Measurements from ENCODE around the gene NTMT2.

Gene NTMT2

DNA sequence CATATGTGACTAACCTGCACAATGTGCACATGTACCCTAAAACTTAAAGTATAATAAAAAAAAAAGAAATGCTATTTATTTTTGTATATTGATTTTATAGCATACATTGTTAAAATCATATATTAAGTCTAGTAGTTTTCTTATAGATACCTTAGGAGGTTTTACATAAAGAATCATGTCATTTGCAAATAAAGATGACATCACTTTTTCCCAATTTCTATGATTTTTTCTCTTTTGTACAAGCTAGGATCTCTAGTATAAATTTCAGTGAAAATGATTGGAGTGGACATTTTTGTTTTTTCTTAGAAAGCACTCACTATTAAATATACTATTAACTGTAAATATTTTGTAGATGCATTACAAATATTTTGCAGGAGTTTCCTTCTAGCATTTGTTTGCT lies 20.5 kb upstream of the NTMT2 start:
- H2AFZ ChIP-seq (ENCODE audit: low read depth, low read length) = no peak overlapping the region
- no peaks in the 10 kb centered on the region for H3K9me3 ChIP-seq (ENCODE audit: insufficient read depth, low read length)
- TF ChIP-seq, protein P1, sequence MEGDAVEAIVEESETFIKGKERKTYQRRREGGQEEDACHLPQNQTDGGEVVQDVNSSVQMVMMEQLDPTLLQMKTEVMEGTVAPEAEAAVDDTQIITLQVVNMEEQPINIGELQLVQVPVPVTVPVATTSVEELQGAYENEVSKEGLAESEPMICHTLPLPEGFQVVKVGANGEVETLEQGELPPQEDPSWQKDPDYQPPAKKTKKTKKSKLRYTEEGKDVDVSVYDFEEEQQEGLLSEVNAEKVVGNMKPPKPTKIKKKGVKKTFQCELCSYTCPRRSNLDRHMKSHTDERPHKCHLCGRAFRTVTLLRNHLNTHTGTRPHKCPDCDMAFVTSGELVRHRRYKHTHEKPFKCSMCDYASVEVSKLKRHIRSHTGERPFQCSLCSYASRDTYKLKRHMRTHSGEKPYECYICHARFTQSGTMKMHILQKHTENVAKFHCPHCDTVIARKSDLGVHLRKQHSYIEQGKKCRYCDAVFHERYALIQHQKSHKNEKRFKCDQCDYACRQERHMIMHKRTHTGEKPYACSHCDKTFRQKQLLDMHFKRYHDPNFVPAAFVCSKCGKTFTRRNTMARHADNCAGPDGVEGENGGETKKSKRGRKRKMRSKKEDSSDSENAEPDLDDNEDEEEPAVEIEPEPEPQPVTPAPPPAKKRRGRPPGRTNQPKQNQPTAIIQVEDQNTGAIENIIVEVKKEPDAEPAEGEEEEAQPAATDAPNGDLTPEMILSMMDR (IDR thresholded peaks at IDR 0.05; ENCODE audit: low read depth, low read length) = no peak
- no peak for TF ChIP-seq EZH2phosphoT487 (IDR thresholded peaks at IDR 0.05; ENCODE audit: low read depth)

DNA sequence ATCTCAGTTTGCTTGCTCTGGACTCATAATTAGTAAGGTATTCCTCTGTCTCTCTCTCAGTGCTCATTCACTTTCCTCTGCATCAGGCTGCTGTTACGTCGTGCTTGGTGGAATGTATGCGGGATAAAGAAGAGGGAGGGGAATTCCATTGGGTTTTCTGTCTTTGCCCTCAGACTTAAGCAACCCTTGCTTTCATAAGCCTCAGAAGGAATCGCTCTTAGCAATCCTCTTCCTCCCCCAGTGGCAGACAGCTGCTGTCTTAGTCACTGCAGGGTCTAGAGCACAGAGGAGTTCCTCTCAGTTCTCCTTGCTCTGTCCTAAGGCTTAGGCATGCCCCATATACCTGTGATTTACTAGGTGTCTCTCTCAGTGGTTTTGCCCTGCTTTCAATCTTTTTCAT lies 19.1 kb upstream of the NTMT2 start:
- Histone ChIP-seq H3K4me1 (ENCODE audit: low read length) (peaks cover 14% of the 10 kb centered on the region), H3K36me3 (replicated peaks; ENCODE audit: low read depth, low read length) (no peaks in the 10 kb centered on the region), H4K20me1 (ENCODE audit: insufficient read depth, low read length) (no peaks in the 10 kb centered on the region), H3K4me2 (ENCODE audit: low read length) (peak overlapping the region; percentile 62), H2AFZ (ENCODE audit: low read depth, low read length) (peak overlapping the region; percentile 55; the same call in 1 of the 2 replicates), H3K27me3 (ENCODE audit: low read depth, low read length) (no peaks in the 10 kb centered on the region), H3K9ac (ENCODE audit: low read length) (no peak overlapping the region), H3K9me3 (ENCODE audit: insufficient read depth, low read length) (no peaks in the 10 kb centered on the region), H3K27ac (ENCODE audit: low read length) (peak overlapping the region; percentile 6; the same call in 1 of the 2 replicates), H3K4me3 (ENCODE audit: low read length) (peak overlapping the region; percentile 26; the same call in 1 of the 2 replicates), H3K79me2 (ENCODE audit: low read length) (no peaks in the 10 kb centered on the region)
- no peak for TF ChIP-seq EZH2phosphoT487 (IDR thresholded peaks at IDR 0.05; ENCODE audit: low read depth)
- TF ChIP-seq, protein P1 (IDR thresholded peaks at IDR 0.05; ENCODE audit: low read depth, low read length) = peak; percentile 29; the same call in 1 of the 2 replicates

More for the DNA sequence above, 20.5 kb upstream of the NTMT2 start:
- Histone ChIP-seq H3K4me1 (ENCODE audit: low read length) (peaks cover 14% of the 10 kb centered on the region), H3K4me3 (ENCODE audit: low read length) (no peak overlapping the region), H3K79me2 (ENCODE audit: low read length) (no peaks in the 10 kb centered on the region), H4K20me1 (ENCODE audit: insufficient read depth, low read length) (no peaks in the 10 kb centered on the region), H3K36me3 (replicated peaks; ENCODE audit: low read depth, low read length) (no peaks in the 10 kb centered on the region), H3K9ac (ENCODE audit: low read length) (no peak overlapping the region), H3K27me3 (ENCODE audit: low read depth, low read length) (no peaks in the 10 kb centered on the region), H3K27ac (ENCODE audit: low read length) (no peak overlapping the region), H3K4me2 (ENCODE audit: low read length) (no peak overlapping the region)

DNA sequence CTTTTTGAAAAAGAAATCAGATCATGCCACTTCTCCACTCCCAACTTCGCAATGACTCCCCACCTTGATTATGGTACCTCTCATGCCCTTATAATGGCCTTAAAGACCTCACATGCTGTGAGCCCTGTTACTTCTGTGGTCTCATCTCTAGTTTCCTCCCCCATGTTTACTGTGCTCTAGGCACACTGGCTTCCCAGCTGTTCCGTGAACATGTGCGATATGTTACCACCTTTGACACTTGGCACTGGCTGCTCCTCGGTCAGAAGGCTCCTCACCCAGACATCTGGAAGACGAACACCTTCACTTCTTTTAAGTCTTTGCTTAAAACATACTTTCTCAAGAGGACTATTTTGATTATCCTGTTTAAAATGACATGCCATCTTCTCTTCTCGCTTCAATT lies 14.3 kb upstream of the NTMT2 start:
- no peak overlapping the region for H3K4me2 ChIP-seq (ENCODE audit: low read length)
- no peak overlapping the region for H3K9ac ChIP-seq (ENCODE audit: low read length)
- no peak overlapping the region for H3K27ac ChIP-seq (ENCODE audit: low read length)
- no peaks in the 10 kb centered on the region for H3K36me3 ChIP-seq (replicated peaks; ENCODE audit: low read depth, low read length)
- no peaks in the 10 kb centered on the region for H3K9me3 ChIP-seq (ENCODE audit: insufficient read depth, low read length)
- peaks cover 12% of the 10 kb centered on the region for H3K4me1 ChIP-seq (ENCODE audit: low read length)
- no peaks in the 10 kb centered on the region for H3K27me3 ChIP-seq (ENCODE audit: low read depth, low read length)
- no peak overlapping the region for H2AFZ ChIP-seq (ENCODE audit: low read depth, low read length)
- no peaks in the 10 kb centered on the region for H3K79me2 ChIP-seq (ENCODE audit: low read length)
- TF ChIP-seq EZH2phosphoT487 (IDR thresholded peaks at IDR 0.05; ENCODE audit: low read depth) = no peak
- TF ChIP-seq, protein P1 (IDR thresholded peaks at IDR 0.05; ENCODE audit: low read depth, low read length) = no peak
- no peaks in the 10 kb centered on the region for H4K20me1 ChIP-seq (ENCODE audit: insufficient read depth, low read length)
- no peak overlapping the region for H3K4me3 ChIP-seq (ENCODE audit: low read length)

DNA sequence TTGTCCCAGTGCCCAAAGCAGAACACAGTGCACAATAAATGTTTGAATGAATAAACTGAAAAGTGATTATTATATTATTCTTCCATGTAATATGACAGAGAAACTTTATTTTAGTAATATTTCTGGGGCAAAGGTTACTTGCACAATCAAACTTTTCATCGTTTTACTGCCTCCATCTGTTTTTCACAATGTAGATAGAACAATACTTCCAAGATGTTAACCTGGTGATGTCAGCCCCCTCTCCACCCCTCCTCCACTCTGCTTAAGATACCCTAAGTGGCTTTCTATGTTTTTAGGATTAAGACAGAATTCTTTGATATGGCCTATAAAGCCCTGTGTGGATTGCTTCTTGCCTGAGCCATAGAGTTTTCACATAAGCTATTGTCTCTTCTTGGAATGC lies 13.8 kb upstream of the NTMT2 start:
- Histone ChIP-seq H3K36me3 (replicated peaks; ENCODE audit: low read depth, low read length) (no peaks in the 10 kb centered on the region), H4K20me1 (ENCODE audit: insufficient read depth, low read length) (no peaks in the 10 kb centered on the region), H3K4me2 (ENCODE audit: low read length) (no peak overlapping the region), H3K79me2 (ENCODE audit: low read length) (no peaks in the 10 kb centered on the region), H2AFZ (ENCODE audit: low read depth, low read length) (no peak overlapping the region), H3K4me3 (ENCODE audit: low read length) (no peak overlapping the region), H3K9me3 (ENCODE audit: insufficient read depth, low read length) (no peaks in the 10 kb centered on the region), H3K4me1 (ENCODE audit: low read length) (peaks cover 6% of the 10 kb centered on the region), H3K27ac (ENCODE audit: low read length) (no peak overlapping the region), H3K9ac (ENCODE audit: low read length) (no peak overlapping the region), H3K27me3 (ENCODE audit: low read depth, low read length) (no peaks in the 10 kb centered on the region)
- TF ChIP-seq, protein P1 (IDR thresholded peaks at IDR 0.05; ENCODE audit: low read depth, low read length) = no peak
- TF ChIP-seq EZH2phosphoT487 (IDR thresholded peaks at IDR 0.05; ENCODE audit: low read depth) = no peak

Data from OCI-LY3 (cell line).